Esophagus muscularis mucosa (tissue), 4 donors: ENCODE data around the gene MRPL54. TPM values are rescaled to one million over a fixed set of nuclear protein-coding genes. Genes with fewer than 3 reads are reported as not detected.
"Not testable (repeated sequence)": the region's sequence is repeated elsewhere in the genome, so short reads cannot be mapped to it uniquely, and the experiment has no call there.

Experiments
- DNase-seq: peaks from one replicate; pipeline ENCODE4 v3.0.0-alpha.2; 2017; ENCODE audit errors: extremely low spot score
- H3K27ac ChIP-seq, 4 donors: fragments of 200-600 bp; sonication (generic); replicated peaks in 1 of 4; 1 replicate in 3 of 4; 2 replicates in 1 of 4; pipeline ENCODE4 v1.5.1; 2016 to 2019; ENCODE audit warnings: mild to moderate bottlenecking in 1 of 4
- H3K27me3 ChIP-seq, 4 donors: fragments of 200-600 bp; sonication (generic); one replicate each; pipeline versions ENCODE4 v1.5.1 to v1.6.0; 2016 to 2019
- H3K36me3 ChIP-seq, 4 donors: fragments of 200-600 bp; sonication (generic); one replicate each; pipeline ENCODE4 v1.5.1; 2016 to 2019
- H3K4me1 ChIP-seq, 4 donors: fragments of 200-600 bp; sonication (generic); one replicate each; pipeline ENCODE4 v1.5.1; 2016 to 2019
- H3K4me3 ChIP-seq, 4 donors: fragments of 200-600 bp; sonication (generic); 1 replicate in 2 of 4; 2 replicates in 2 of 4; pipeline ENCODE4 v1.5.1; 2016 to 2019; ENCODE audit warnings: mild to moderate bottlenecking in 4 of 4, moderate library complexity in 1 of 4
- H3K9me3 ChIP-seq, 4 donors: fragments of 200-600 bp; sonication (generic); 1 replicate in 3 of 4; 2 replicates in 1 of 4; pipeline ENCODE4 v1.5.1; 2016 to 2019
- EP300 ChIP-seq: sonication (generic); formaldehyde crosslinking; IDR thresholded peaks from one replicate; pipeline ENCODE4 v1.6.1; 2017; ENCODE audit warnings: antibody characterized with exemption
- POLR2A ChIP-seq: fragments of 450-650 bp; IDR thresholded peaks from one replicate; pipeline ENCODE4 v1.6.1; 2017; ENCODE audit warnings: antibody characterized with exemption, moderate library complexity, mild to moderate bottlenecking, low read depth
- POLR2AphosphoS5 ChIP-seq, 2 donors: sonication (generic); formaldehyde crosslinking; IDR thresholded peaks; one replicate each; pipeline ENCODE4 v1.6.1; 2017; ENCODE audit warnings: antibody characterized with exemption in 2 of 2
- WGBS: methylation state at CpG from one replicate; pipeline ENCODE4 v1.1.5; 2018; 5-methylcytosine and 5-hydroxymethylcytosine counted together
- intact Hi-C: fragments of 100-400 bp; cut with DNase I; formaldehyde crosslinking; loops from one replicate; pipeline ENCODE4 v1.15.1; 2023
- total RNA-seq, 4 donors: library from RNA; depleted of rRNA; stranded (reverse); fragments of >200 nt; gene quantifications; one replicate each; pipeline versions ENCODE4 v1.1.0 to v1.2.1, GENCODE V29; 2016
- TF ChIP-seq, protein P1 (sequence below), 3 experiments: fragments of 200-600 bp in 2 of 3; fragments of 450-650 bp in 1 of 3; sonication (generic) in 2 of 3; IDR thresholded peaks; one replicate each; pipeline ENCODE4 v1.5.1; 2017 to 2019; ENCODE audit warnings: antibody characterized with exemption in 3 of 3, mild to moderate bottlenecking in 2 of 3, moderate library complexity in 1 of 3

The MRPL54 gene
- total RNA-seq, 4 donors from 2014 or later = 45.2 to 84.3 (median 77.4) TPM

DNA sequence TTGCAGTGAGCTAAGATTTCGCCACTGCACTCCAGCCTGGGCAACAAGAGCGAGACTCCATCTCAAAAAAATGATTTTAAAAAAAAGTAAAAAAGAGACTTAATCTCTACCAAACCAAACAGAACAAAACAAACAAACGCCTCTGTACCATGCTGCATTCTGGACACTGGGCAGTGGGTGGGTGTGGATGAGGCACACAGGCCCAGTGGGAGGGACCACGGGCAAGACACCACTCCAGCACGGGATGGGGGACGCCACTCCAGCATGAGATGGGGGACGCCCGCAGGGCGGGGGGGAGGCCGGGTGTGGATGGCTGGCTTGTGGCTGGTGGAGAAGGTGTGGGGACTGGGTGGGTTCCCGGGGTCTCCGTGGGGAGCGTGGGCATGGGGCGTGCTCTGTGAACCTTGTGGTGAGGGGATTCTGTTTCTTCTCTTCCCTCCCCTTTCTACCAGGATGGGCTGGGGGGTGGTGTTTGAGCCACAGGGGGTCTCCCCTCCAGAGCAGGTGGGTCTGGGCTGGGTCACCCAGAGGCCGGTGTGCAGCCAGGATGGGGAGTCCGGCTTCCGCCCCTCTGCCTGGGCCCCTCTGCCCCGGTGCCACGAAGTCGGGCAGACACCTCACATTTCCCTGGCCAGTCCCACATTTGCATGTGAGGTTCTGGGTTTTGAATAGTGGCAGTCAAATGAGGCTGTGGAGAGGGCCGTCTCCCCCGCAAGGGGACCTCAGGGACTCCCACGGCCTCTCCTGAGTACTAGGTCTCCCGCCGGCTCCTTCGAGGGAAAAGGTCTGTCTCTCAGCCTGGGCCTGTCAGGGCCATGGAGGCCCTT is 47.6 kb downstream of the MRPL54 start:
- DNase-seq = no peak
- H3K4me1 ChIP-seq = peaks cover 6 to 14% (median 8%) of the 10 kb centered on the region in 4 donors
- 85% methylated on average over 15 of the region's 26 CpGs for WGBS
- intact Hi-C loops = no loop called here
- no peak overlapping the region for H3K4me3 ChIP-seq
- peaks cover 0 to 22% (median 0%) of the 10 kb centered on the region in 4 donors for H3K27me3 ChIP-seq
- no peaks in the 10 kb centered on the region for H3K9me3 ChIP-seq
- no peak overlapping the region for H3K27ac ChIP-seq
- TF ChIP-seq POLR2A (no peak), EP300 (no peak), POLR2AphosphoS5 (IDR thresholded peaks at IDR 0.05) (no peak)
- TF ChIP-seq, protein P1, sequence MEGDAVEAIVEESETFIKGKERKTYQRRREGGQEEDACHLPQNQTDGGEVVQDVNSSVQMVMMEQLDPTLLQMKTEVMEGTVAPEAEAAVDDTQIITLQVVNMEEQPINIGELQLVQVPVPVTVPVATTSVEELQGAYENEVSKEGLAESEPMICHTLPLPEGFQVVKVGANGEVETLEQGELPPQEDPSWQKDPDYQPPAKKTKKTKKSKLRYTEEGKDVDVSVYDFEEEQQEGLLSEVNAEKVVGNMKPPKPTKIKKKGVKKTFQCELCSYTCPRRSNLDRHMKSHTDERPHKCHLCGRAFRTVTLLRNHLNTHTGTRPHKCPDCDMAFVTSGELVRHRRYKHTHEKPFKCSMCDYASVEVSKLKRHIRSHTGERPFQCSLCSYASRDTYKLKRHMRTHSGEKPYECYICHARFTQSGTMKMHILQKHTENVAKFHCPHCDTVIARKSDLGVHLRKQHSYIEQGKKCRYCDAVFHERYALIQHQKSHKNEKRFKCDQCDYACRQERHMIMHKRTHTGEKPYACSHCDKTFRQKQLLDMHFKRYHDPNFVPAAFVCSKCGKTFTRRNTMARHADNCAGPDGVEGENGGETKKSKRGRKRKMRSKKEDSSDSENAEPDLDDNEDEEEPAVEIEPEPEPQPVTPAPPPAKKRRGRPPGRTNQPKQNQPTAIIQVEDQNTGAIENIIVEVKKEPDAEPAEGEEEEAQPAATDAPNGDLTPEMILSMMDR (IDR thresholded peaks at IDR 0.05) = no peak
- H3K36me3 ChIP-seq = no peaks in the 10 kb centered on the region

DNA sequence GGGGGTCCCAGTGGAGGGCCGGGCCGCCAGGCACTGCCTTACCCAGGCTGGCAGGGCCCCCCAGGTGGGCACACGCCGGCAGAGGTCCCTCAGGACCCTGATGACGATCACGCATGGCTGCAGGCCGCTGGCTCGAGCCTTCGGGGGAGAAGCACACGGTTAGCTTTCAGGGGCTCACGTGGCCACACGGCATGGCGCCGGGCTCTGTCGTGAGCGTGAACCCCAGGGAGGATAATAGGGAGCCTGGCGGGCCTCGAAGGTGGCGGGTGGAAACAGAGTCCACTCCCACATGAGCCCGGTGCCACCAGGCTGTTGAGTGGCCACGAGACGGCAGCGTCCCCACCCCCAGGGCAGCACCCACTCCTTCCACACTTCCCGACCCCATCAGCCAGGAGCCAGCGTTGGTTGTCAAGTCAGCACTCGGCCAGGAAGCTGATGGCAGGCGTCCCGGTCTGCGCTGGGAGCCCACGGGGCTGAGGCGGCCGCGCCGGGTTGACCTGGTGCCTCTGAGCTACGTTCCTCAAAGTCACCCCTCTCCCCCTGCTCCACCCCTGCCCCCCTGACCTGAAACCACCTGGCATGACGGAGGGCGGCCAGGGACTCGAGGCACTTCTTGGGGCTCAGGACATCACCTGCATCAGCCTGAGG is 48.4 kb downstream of the MRPL54 start:
- Histone ChIP-seq H3K4me1 (peaks cover 6 to 14% (median 8%) of the 10 kb centered on the region in 4 donors), H3K4me3 (no peak overlapping the region), H3K36me3 (no peaks in the 10 kb centered on the region), H3K27me3 (peaks cover 0 to 22% (median 0%) of the 10 kb centered on the region in 4 donors), H3K27ac (no peak overlapping the region), H3K9me3 (no peaks in the 10 kb centered on the region)
- 70% methylated on average over 8 of the region's 38 CpGs for WGBS
- DNase-seq = no peak
- intact Hi-C loops = no loop called here
- no peak for TF ChIP-seq POLR2A
- TF ChIP-seq POLR2AphosphoS5 (IDR thresholded peaks at IDR 0.05) = no peak
- TF ChIP-seq, protein P1 (IDR thresholded peaks at IDR 0.05) = no peak
- no peak for TF ChIP-seq EP300

DNA sequence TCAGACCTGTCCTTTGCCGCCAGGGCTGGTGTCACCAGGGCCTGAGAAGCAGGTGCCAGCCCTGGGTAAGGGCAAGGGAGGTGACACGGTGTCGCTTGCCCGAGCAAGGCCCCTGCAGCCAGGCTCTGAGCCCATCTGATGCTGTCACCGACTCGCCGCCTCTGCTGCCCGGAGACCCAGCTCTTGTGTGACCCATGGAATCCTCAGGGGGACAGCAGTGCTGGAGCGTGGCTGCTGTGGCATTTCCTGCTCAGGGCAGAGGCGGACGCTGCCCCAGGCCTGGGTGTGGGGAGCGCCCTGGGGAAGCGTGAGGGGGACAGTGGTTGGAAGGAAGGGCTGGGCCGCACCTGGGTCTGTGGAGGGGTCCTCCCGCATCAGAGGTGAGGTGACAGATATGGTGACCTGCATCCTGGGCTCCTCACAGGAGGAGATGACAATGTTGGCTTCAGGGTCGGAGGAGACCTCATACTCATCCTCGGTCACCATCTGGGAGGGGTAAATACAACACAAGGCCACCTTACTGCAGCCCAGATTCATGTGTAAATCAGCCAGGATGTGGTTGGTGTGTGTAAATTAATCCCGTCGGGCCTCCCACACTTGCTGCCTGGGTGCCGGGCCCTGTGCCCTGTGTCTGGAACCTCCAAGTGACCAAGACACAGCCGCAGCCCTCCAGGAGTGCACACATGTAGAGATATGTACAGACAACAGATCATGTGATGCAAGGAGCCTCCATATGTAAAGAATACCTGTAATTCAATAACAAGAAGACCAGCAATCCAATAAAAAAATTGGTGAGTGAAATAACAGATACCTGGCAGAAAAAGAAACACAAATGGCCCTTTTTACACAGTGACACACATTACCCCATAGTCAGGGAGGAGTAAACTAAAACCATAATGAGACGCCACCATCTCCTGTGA is 51.3 kb downstream of the MRPL54 start:
- no peak for DNase-seq
- no peak overlapping the region for H3K27ac ChIP-seq
- no peak overlapping the region for H3K4me3 ChIP-seq
- intact Hi-C loops = no loop called here
- H3K4me1 ChIP-seq = peaks cover 6 to 14% (median 8%) of the 10 kb centered on the region in 4 donors
- TF ChIP-seq POLR2A = no peak
- TF ChIP-seq EP300 = no peak
- TF ChIP-seq, protein P1 (IDR thresholded peaks at IDR 0.05) = no peak
- no peak for TF ChIP-seq POLR2AphosphoS5 (IDR thresholded peaks at IDR 0.05)
- H3K27me3 ChIP-seq = peaks cover 0 to 32% (median 0%) of the 10 kb centered on the region in 4 donors
- H3K36me3 ChIP-seq = no peaks in the 10 kb centered on the region
- WGBS = 80% methylated on average over 20 of the region's 22 CpGs
- H3K9me3 ChIP-seq = no peaks in the 10 kb centered on the region

DNA sequence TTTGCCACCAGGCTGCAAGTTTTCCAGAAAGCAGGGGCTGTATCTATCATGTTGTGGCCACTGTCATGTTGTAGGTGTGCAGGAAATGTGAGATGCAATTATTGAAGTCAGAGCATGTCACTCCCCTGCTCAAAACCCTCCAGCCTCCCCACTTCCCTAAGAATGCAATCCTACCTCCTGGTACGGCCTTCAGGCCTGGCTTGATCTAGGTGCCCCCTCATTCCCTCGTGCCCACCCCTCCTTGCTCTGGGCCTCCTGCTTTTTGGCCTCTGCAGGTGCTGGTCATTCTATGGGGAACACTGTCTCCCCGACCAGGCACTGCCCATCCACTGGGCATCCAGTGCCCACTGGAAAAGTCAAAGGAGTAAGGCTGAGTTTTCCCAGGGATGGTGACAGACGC is 52.2 kb downstream of the MRPL54 start:
- TF ChIP-seq POLR2A (no peak), EP300 (no peak), POLR2AphosphoS5 (IDR thresholded peaks at IDR 0.05) (no peak)
- TF ChIP-seq, protein P1 (IDR thresholded peaks at IDR 0.05) = no peak
- no peak for DNase-seq
- intact Hi-C loops = no loop called here
- no peak overlapping the region for H3K27ac ChIP-seq
- H3K4me3 ChIP-seq = no peak overlapping the region
- H3K36me3 ChIP-seq = no peaks in the 10 kb centered on the region
- peaks cover 6 to 14% (median 8%) of the 10 kb centered on the region in 4 donors for H3K4me1 ChIP-seq
- H3K27me3 ChIP-seq = peaks cover 0 to 32% (median 0%) of the 10 kb centered on the region in 4 donors
- no peaks in the 10 kb centered on the region for H3K9me3 ChIP-seq
- WGBS = 95% methylated on average over 4 of the region's 4 CpGs

DNA sequence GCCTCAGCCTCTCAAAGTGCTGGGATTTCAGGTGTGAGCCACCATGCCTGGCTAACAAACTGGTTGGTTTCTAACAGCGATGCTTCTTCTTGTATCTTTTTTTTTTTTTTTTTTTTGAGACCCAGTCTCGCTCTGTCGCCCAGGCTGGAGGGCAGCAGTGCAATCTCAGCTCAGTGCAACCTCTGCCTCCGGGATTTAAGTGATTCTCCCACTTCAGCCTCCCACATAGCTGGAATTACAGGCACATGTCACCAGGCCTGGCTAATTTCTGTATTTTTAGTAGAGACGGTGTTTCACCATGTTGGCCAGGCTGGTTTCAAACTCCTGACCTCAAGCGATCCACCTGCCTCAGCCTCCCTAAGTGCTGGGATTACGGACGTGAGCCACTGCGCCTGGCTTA is 53.7 kb downstream of the MRPL54 start:
- intact Hi-C loops, H3K9me3 ChIP-seq, H3K27ac ChIP-seq, H3K36me3 ChIP-seq, DNase-seq, H3K4me3 ChIP-seq: not testable (repeated sequence)
- Histone ChIP-seq H3K27me3 (peaks cover 0 to 22% (median 0%) of the 10 kb centered on the region in 4 donors), H3K4me1 (peaks cover 6 to 13% (median 8%) of the 10 kb centered on the region in 4 donors)
- WGBS = 87% methylated on average over 9 of the region's 9 CpGs
